Urinary bladder (tissue), 4 donors: ENCODE results near the gene PDIA3. TPM values are rescaled to one million over a fixed set of nuclear protein-coding genes. Genes with fewer than 3 reads are reported as not detected.
A peak's percentile ranks its signal among the peaks of the same experiment; 100 is the strongest.
"Not testable (repeated sequence)": the region's sequence is repeated elsewhere in the genome, so short reads cannot be mapped to it uniquely, and the experiment has no call there.

Experiments used
- DNase-seq: peaks from one replicate; pipeline ENCODE4 v3.0.0-alpha.2; 2015; ENCODE audit errors: extremely low spot score
- H3K27ac ChIP-seq: one replicate; pipeline ENCODE4 v1.5.1; 2013; ENCODE audit warnings: low read depth, mild to moderate bottlenecking, moderate library complexity
- H3K36me3 ChIP-seq: one replicate; pipeline ENCODE4 v1.6.1; 2013; ENCODE audit warnings: mild to moderate bottlenecking, moderate library complexity; ENCODE audit not compliant: insufficient read depth
- H3K4me1 ChIP-seq: one replicate; pipeline ENCODE4 v1.6.1; 2013; ENCODE audit warnings: mild to moderate bottlenecking, moderate library complexity; ENCODE audit not compliant: insufficient read depth
- H3K4me3 ChIP-seq: one replicate; pipeline ENCODE4 v1.5.1; 2013; ENCODE audit warnings: low read depth, low read length
- WGBS: extraction: QIAGEN DNeasy Blood & Tissue Kit; methylation state at CpG from one replicate; pipeline ENCODE4 v1.1.7; 2013; 5-methylcytosine and 5-hydroxymethylcytosine counted together
- polyA plus RNA-seq: library from polyadenylated mRNA; stranded (reverse); fragments of 200-250 nt; gene quantifications from one replicate; pipeline ENCODE4 v1.2.3, GENCODE V29; 2013
- total RNA-seq: library from RNA; depleted of rRNA; stranded (reverse); fragments of >200 nt; gene quantifications from one replicate; pipeline ENCODE4 v1.2.3, GENCODE V29; 2014
- donor health status: healthy with polysubstance abuse.
- donor health status: healthy.

The PDIA3 gene
- total RNA-seq (167 TPM), polyA plus RNA-seq (159 TPM)

DNA sequence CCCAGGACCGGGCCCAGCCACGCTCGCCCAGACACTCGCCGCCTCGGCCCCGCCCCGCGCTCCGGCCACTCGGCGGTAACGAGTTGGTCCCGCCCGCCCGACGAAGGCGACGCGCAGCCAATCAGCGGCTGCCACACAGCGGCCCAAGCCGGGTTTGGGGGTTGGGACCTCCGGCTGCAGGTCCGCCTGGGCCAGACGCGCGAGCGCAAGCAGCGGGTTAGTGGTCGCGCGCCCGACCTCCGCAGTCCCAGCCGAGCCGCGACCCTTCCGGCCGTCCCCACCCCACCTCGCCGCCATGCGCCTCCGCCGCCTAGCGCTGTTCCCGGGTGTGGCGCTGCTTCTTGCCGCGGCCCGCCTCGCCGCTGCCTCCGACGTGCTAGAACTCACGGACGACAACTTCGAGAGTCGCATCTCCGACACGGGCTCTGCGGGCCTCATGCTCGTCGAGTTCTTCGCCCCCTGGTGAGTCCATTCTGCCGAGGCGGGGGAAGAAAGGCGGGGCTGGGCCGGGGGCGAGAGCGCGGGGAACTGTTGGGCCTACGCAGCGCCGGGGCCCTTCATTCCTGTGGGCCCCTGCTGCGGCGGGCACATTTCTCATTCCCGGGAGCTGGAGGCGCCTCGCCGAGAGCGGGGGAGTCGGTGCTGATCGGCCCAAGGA, at the start of gene PDIA3:
Gene PDIA3, plus strand, starts transcription at position 194 of the 658 bp plus-strand sequence. Its CDS starts 102 bp downstream, at position 296.
- DNase-seq, result peak; percentile 55
- not testable (repeated sequence) for H3K4me1 ChIP-seq
- WGBS, result under 1% methylated on average over 84 of the region's 84 CpGs

DNA sequence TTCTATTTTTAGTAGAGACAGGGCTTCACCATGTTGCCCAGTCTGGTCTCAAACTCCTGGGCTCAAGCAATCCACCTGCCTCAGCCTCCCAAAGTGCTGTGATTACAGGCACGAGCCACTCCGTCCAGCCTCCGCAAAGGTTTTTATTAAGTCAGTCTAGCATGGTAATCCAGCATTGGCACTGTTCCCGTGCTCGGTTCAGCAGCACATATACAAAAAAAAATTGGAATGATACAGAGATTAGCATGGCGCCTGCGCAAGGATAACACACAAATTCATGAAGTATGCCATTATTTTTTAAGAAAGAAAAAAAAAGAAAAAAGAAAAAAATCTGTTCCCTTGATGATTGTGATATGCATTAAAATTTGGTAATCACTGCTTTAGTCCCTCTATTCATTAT, 44.1 kb upstream of the PDIA3 start:
- DNase-seq, result no peak
- Histone ChIP-seq H3K36me3 (no peaks in the 10 kb centered on the region), H3K27ac (no peak overlapping the region), H3K4me3 (no peak overlapping the region), H3K4me1 (no peaks in the 10 kb centered on the region)
- 37% methylated on average over 7 of the region's 7 CpGs for WGBS

More for the DNA sequence above, at the start of gene PDIA3:
- not testable (repeated sequence) for H3K36me3 ChIP-seq
- peak within 1 kb of the TSS; percentile 96 for H3K27ac ChIP-seq
- H3K4me3 ChIP-seq, result peak within 1 kb of the TSS; percentile 97

DNA sequence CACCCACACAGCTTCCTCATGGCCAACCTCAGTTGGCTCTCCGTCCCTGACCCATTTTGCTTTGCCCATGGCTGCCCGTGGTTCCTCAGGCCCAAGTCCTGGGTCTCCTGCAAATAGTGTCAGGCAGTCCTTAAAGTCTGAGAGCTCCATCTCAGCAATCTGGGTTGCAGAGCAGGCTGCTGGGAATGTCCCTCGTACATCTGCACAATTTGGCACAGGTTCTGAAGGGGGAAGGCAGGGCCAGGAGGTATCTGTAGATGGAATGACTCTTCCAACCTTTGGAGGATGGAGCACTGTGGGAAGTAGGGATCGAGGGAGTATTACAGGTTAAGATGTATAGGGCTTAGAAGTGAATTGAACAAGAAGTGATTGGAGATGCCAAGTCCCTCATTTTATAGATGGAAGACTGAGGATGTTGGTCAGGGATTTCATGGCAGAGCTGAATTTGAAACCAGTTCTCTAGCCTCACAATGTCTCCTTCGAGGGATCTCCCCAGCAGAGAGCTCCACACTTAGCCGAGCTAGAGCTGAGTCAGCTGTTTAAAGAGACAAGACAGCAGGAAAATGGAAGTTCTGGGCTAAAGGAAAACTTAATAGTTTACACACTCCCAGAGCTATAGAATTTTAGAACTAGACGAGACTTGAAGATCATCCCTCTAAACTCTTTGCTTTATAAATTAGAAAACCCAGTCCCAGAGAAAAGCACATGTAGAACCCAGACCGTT, 43.4 kb upstream of the PDIA3 start:
- WGBS, result 69% methylated on average over 8 of the region's 8 CpGs
- H3K4me1 ChIP-seq, result no peaks in the 10 kb centered on the region
- H3K4me3 ChIP-seq, result no peak overlapping the region
- no peak for DNase-seq
- H3K36me3 ChIP-seq, result no peaks in the 10 kb centered on the region
- no peak overlapping the region for H3K27ac ChIP-seq

DNA sequence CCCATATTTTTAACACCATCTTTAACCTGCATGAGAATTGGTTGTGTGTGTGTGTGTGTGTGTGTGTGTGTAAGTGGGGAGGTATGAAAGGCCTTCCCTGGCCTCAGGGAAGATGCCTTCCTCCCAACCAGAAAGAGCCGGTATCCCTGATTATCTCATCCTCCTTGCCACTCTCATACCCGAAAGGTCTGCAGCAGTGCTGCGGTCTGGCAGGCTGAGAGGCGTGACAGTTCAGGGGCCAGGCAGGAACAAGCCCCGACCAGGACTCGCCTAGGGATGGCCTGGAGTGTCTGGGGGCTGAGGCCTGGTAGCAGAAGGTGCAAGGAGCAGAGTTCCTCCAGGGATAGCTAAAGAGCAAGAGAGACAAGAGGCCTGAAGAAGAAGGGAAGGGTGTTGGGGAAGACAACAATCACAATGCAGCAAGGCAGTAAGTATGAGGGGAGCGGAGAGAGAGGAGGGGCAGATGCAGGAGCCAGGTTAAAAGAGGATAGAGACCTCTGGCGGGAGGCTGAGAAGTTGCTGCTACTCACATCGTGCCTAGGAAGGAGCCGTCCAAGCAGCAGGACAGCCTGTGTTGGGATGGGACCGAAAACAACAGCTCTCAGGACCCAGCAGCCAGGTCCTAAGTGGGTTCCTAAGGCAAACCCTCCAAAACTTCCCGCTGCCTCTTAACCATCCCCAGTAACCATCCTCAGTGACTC, 35.7 kb upstream of the PDIA3 start:
- not testable (repeated sequence) for H3K4me3 ChIP-seq, H3K36me3 ChIP-seq, H3K4me1 ChIP-seq, DNase-seq, H3K27ac ChIP-seq
- WGBS, result 81% methylated on average over 1 of the region's 12 CpGs

DNA sequence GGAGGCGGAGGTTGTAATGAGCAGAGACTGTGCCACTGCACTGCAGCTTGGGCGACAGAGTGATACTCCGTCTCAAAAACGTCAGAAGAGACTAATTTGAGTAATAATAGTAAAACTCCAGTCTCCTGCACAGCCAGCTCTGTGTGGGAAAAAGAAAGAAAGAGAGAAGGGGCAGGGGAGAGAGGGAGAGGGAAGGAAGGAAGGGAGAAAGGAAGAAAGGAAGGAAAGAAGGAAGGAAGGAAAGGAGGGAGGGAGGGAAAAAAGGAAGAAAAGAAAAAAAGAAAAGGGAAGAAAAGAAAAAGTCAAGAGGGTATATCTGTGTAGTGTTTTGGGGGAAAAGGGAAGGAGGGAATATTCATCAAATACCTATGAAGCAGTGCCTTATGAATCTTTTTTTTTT, 23.1 kb upstream of the PDIA3 start:
- Histone ChIP-seq H3K27ac (no peak overlapping the region), H3K4me1 (no peaks in the 10 kb centered on the region), H3K36me3 (no peaks in the 10 kb centered on the region), H3K4me3 (no peak overlapping the region)
- DNase-seq, result no peak
- WGBS, result 72% methylated on average over 4 of the region's 4 CpGs

DNA sequence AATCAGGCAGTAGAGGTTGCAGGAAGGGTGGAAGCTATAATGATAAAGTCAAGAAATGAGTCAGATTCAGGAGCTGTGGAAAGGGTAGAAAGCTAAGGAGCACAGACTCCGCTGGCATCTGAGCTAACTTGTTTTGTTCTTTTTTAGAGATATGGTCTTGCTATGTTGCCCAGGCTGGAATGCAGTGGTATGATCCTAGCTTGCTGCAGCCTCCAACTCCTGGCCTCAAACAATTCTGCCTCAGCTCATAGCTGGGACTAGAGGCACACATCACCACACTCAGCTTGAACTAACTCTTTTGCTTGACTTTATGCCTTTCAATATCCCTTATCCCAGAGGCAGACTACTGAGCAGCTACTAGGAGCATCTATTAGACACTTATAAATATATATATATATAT, 19.9 kb upstream of the PDIA3 start:
- not testable (repeated sequence) for H3K27ac ChIP-seq, H3K36me3 ChIP-seq, DNase-seq, H3K4me3 ChIP-seq, H3K4me1 ChIP-seq
- 97% methylated on average over 1 of the region's 1 CpG for WGBS

DNA sequence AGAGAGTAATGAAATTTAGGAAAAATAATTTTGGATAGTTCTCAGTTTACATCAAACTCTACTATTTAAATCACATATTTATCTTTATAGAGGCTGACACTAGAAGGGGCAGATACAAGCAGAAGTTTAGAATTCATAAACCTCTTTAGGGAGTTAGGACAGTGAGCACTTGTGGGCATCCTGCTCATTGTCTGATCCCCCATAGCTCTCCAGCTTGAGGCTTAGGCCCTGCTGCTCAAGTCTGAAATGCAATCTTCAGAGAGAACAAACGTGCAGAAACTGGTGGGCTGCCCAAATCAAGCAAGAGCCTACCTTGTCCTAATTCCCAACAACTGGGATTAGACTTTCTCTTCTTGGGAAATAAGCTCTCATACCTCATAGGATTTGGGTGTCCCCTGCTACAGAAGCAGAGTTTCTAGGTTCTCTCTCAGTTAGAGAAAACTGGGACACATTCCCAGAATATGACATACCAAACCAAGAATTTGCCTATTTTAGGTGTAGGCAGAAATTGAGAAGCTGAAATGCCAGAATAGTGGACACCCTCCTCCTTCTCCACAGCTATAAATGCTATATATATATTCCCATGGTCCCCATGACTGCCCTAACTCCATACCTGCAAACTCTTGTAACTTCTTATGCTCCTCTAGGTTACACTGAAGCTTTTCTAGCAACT, 18.0 kb upstream of the PDIA3 start:
- H3K4me1 ChIP-seq, H3K36me3 ChIP-seq, H3K4me3 ChIP-seq, DNase-seq, H3K27ac ChIP-seq: not testable (repeated sequence)
- 55% methylated on average over 1 of the region's 1 CpG for WGBS

DNA sequence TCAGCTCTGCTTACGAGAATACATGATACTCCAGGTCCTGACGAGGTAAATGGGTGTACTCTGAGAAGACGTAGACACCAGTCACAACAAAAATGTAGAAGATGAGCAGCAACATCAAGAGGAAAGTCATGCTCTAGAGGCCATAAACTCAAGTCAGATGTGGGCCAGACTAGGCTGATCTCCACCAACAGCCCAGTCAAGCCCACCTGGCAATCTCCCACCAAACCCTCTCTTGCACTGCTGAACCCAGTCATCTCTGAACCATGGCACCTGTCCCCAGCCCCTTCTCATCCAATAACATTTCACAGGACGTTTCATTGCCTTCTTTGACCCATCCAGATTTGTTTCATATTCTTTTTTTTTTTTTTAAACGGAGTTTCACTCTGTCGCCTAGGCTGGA, 10.8 kb upstream of the PDIA3 start:
- Histone ChIP-seq H3K36me3 (no peaks in the 10 kb centered on the region), H3K4me1 (no peaks in the 10 kb centered on the region), H3K27ac (no peak overlapping the region), H3K4me3 (no peak overlapping the region)
- DNase-seq, result no peak
- 87% methylated on average over 6 of the region's 6 CpGs for WGBS

DNA sequence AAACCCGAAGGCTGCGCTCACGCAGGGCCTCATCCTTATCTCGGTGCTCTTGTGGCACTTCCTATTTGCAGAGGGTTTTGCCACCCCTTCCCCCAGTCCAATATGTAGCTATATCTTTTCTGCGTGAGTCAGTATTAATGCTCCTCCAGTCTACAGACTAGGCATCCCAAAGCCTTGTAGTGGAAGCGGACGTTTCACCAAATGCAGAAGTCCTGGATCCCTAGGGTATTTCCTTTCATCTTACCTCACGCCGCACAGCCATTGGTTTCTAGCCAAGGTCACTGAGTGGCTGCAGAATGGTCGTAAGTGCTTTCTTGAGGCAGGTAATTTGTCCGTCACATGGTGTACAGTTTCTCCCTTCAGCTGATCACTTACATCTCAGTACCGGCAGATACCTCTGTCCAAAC, 668 bp downstream of the PDIA3 start:
- H3K36me3 ChIP-seq, H3K4me1 ChIP-seq, DNase-seq: not testable (repeated sequence)
- WGBS, result under 1% methylated on average over 12 of the region's 12 CpGs
- Histone ChIP-seq H3K27ac (peak overlapping the region; percentile 96), H3K4me3 (peak overlapping the region; percentile 97)

DNA sequence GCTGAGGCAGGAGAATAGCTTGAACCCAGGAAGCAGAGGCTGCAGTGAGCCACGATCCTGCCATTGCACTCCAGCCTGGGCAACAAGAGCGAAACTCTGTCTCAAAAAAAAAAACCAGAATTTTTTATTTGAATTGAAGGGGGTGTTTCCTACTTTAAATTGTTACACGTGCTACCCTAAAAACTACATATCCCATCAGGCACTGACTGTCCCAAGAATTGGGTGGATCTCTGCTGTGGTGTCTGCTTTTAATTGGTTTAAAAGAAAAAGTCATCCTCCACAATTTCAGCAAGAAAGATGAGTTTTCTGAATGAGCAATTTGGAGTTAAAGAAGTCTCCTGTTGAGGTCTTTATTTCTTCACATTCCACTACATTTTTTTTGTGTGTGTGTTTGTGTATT, 2.1 kb downstream of the PDIA3 start:
- H3K36me3 ChIP-seq, result no peaks in the 10 kb centered on the region
- no peak for DNase-seq
- 75% methylated on average over 3 of the region's 3 CpGs for WGBS
- no peak overlapping the region for H3K4me3 ChIP-seq
- H3K4me1 ChIP-seq, result peaks cover 4% of the 10 kb centered on the region
- no peak overlapping the region for H3K27ac ChIP-seq

DNA sequence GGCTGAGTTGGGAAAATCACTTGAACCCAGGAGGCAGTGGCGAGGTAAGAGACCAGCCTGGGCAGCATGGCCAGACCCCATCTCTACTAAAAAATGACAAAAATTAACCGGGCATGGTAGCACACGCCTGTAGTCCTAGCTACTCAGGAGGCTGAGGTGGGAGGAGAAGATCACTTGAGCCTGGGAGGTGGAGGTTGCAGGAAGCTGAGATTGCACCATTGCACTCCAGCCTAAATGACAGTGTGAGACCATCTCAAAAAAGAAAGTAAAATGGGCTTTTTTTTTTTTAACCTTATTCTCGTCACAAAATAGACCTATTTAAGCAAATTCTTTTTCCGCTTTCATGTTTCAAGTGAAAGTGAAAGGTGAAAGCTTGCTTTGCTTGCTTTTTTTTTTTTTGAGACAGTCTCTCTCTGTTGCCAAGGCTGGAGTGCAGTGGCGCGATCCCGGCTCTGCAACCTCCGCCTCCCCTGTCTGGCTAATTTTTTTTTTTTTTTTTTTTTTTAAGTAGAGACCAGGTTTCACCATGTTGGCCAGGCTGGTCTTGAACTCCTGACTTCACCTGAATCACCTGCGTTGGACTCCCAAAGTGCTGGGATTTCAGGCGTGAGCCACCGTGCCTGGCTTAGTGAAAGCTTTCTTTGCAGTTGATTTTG, 3.6 kb downstream of the PDIA3 start:
- Histone ChIP-seq H3K4me3 (no peak overlapping the region), H3K4me1 (peaks cover 4% of the 10 kb centered on the region), H3K27ac (no peak overlapping the region), H3K36me3 (peaks cover 2% of the 10 kb centered on the region)
- 83% methylated on average over 12 of the region's 12 CpGs for WGBS
- DNase-seq, result no peak

DNA sequence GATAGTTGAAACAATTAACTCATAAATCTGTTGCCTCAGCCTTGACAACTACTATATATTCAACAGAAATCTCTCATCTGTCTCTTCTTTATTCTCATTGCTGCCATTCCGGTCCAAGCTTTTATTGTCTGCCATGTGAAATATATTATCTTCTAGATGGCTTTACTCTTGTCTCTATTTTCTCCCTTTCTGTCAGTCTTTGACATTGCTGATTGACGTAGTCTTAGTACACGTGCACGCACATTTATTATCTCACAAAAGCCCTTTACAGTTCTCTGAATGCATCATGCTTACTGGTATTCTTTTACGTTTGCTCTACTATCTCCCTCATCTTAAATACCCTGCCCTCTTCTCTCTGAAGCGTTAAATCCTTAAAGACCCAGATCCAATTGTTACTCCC, 5.6 kb downstream of the PDIA3 start:
- Histone ChIP-seq H3K4me3 (no peak overlapping the region), H3K27ac (no peak overlapping the region), H3K36me3 (peaks cover 2% of the 10 kb centered on the region), H3K4me1 (peaks cover 4% of the 10 kb centered on the region)
- no peak for DNase-seq
- 82% methylated on average over 6 of the region's 6 CpGs for WGBS

DNA sequence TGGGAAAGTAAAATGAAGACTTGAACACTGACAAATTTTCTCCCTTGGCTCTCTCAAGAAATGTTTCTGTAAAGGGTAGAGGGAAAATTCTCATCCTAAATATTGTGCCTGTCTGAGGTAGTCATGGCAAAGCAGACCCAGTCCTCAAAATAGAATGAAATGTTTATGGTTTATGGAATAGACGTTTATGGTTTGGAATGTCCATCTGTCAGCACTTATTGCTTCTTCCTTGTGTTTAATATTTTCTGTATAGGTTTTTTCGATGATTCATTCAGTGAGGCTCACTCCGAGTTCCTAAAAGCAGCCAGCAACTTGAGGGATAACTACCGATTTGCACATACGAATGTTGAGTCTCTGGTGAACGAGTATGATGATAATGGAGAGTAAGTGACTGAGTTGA, 16.6 kb downstream of the PDIA3 start:
- WGBS, result 34% methylated on average over 6 of the region's 6 CpGs
- H3K4me1 ChIP-seq, result no peaks in the 10 kb centered on the region
- no peak overlapping the region for H3K27ac ChIP-seq
- no peak overlapping the region for H3K4me3 ChIP-seq
- DNase-seq, result no peak
- H3K36me3 ChIP-seq, result peaks cover 11% of the 10 kb centered on the region
